GM12891 (cell line): ENCODE measurements around the gene ABCC3.

Experiments
- DNase-seq: peaks from one replicate; pipeline ENCODE4 v3.0.0; 2011; ENCODE audit warnings: low spot score; ENCODE audit not compliant: insufficient read length
- FAIRE-seq: peaks from 2 replicates; lab custom pipeline; 2011; peaks lifted over from hg19 to GRCh38; lab: Jason Lieb, UNC
- PAX5 ChIP-seq: IDR thresholded peaks from 2 replicates; pipeline ENCODE4 v1.6.1; 2011; ENCODE audit warnings: low read length, moderate library complexity, mild to moderate bottlenecking; ENCODE audit not compliant: insufficient read depth, severe bottlenecking
- POLR2A ChIP-seq: IDR thresholded peaks from 2 replicates; pipeline ENCODE4 v1.6.1; 2011; ENCODE audit warnings: low read depth, low read length, control low read depth
- POLR2AphosphoS5 ChIP-seq: IDR thresholded peaks from 2 replicates; pipeline ENCODE4 v1.6.1; 2011; ENCODE audit warnings: low read depth, low read length, control low read depth
- POU2F2 ChIP-seq: IDR thresholded peaks from 2 replicates; pipeline ENCODE4 v1.6.1; 2011; ENCODE audit warnings: low read depth, mild to moderate bottlenecking, control low read depth, low read length, moderate library complexity
- SPI1 ChIP-seq: IDR thresholded peaks from 2 replicates; pipeline ENCODE4 v1.6.1; 2011; ENCODE audit warnings: low read depth, low read length, control low read depth
- TAF1 ChIP-seq: IDR thresholded peaks from 2 replicates; pipeline ENCODE4 v1.6.1; 2011; ENCODE audit warnings: low read depth, low read length, control low read depth

Gene ABCC3

GRCh38 chr17:50664788-50665458 is 30.2 kb downstream of the ABCC3 start:
- no peak for FAIRE-seq
- no peak for DNase-seq
- TF ChIP-seq POLR2A (no peak), POU2F2 (no peak), PAX5 (no peak), SPI1 (no peak), POLR2AphosphoS5 (no peak), TAF1 (no peak)

- no peak for DNase-seq
- FAIRE-seq = no peak
- TF ChIP-seq TAF1 = no peak
- TF ChIP-seq PAX5 = no peak
- no peak for TF ChIP-seq POLR2A
- TF ChIP-seq POU2F2 = no peak
- no peak for TF ChIP-seq SPI1
- no peak for TF ChIP-seq POLR2AphosphoS5
These were observed 31.2 kb downstream of the ABCC3 start for GRCh38 chr17:50665838-50666237.

- FAIRE-seq (no peak), DNase-seq (no peak)
- TF ChIP-seq TAF1 (no peak), POU2F2 (no peak), PAX5 (no peak), POLR2A (no peak)
These were observed 31.6 kb downstream of the ABCC3 start for GRCh38 chr17:50666316-50666715.

GRCh38 chr17:50667259-50668024 is 32.8 kb downstream of the ABCC3 start:
- no peak for TF ChIP-seq SPI1
- no peak for TF ChIP-seq TAF1
- TF ChIP-seq PAX5 = no peak
- TF ChIP-seq POLR2A = no peak
- no peak for TF ChIP-seq POLR2AphosphoS5
- FAIRE-seq = no peak

GRCh38 chr17:50668025-50668837 is 33.5 kb downstream of the ABCC3 start:
- FAIRE-seq = no peak
- no peak for DNase-seq
- no peak for TF ChIP-seq POLR2AphosphoS5
- no peak for TF ChIP-seq SPI1
- TF ChIP-seq PAX5 = no peak
- TF ChIP-seq POLR2A = no peak
- no peak for TF ChIP-seq POU2F2
- no peak for TF ChIP-seq TAF1

More at GRCh38 chr17:50667259-50668024, 32.8 kb downstream of the ABCC3 start:
- DNase-seq = no peak

- TF ChIP-seq POLR2AphosphoS5 (no peak), TAF1 (no peak), POLR2A (no peak)
- DNase-seq (no peak), FAIRE-seq (no peak)
These were observed 34.3 kb downstream of the ABCC3 start for GRCh38 chr17:50668838-50669581.

- FAIRE-seq (no peak), DNase-seq (no peak)
- TF ChIP-seq POU2F2 (no peak), POLR2A (no peak), TAF1 (no peak), POLR2AphosphoS5 (no peak), PAX5 (no peak), SPI1 (no peak)
These were observed 37.4 kb downstream of the ABCC3 start for GRCh38 chr17:50672071-50672470.

GRCh38 chr17:50672831-50673551 is 38.3 kb downstream of the ABCC3 start:
- DNase-seq = no peak
- TF ChIP-seq TAF1 = no peak
- no peak for TF ChIP-seq POU2F2
- no peak for TF ChIP-seq POLR2A
- no peak for TF ChIP-seq PAX5
- TF ChIP-seq POLR2AphosphoS5 = no peak
- TF ChIP-seq SPI1 = no peak
- FAIRE-seq = no peak
